ENCODE data around the gene CTTNBP2.

Gene CTTNBP2

GRCh38 chr7:117901089-117901797 is 28.0 kb upstream of the CTTNBP2 start:
- TF ChIP-seq CTCF (IDR thresholded peaks at IDR 0.05): peak; percentile 21; the same call in 1 of the 2 replicates

- no peak for TF ChIP-seq CTCF (IDR thresholded peaks at IDR 0.05)
These were observed 23.1 kb upstream of the CTTNBP2 start for GRCh38 chr7:117896339-117896738.

GRCh38 chr7:117895276-117895675 is 22.0 kb upstream of the CTTNBP2 start:
- TF ChIP-seq CTCF (IDR thresholded peaks at IDR 0.05): no peak

GRCh38 chr7:117894037-117894436 is 20.8 kb upstream of the CTTNBP2 start:
- no peak for TF ChIP-seq CTCF (IDR thresholded peaks at IDR 0.05)

- TF ChIP-seq CTCF (IDR thresholded peaks at IDR 0.05): no peak
These were observed 19.6 kb upstream of the CTTNBP2 start for GRCh38 chr7:117892821-117893220.

- no peak for TF ChIP-seq CTCF (IDR thresholded peaks at IDR 0.05)
These were observed 16.4 kb upstream of the CTTNBP2 start for GRCh38 chr7:117889611-117890010.

GRCh38 chr7:117888627-117889026 is 15.4 kb upstream of the CTTNBP2 start:
- no peak for TF ChIP-seq CTCF (IDR thresholded peaks at IDR 0.05)

GRCh38 chr7:117882594-117882993 is 9.4 kb upstream of the CTTNBP2 start:
- no peak for TF ChIP-seq CTCF (IDR thresholded peaks at IDR 0.05)
